Astrocyte (in vitro differentiated cells and primary cell): ENCODE data around the gene CCR5. TPM values are rescaled to one million over a fixed set of nuclear protein-coding genes. Genes with fewer than 3 reads are reported as not detected.

Source experiments
- DNase-seq: peaks from one replicate; pipeline ENCODE4 v3.0.0-alpha.2; 2010; ENCODE audit warnings: low read depth
- FAIRE-seq: peaks from 2 replicates; lab custom pipeline; 2011; peaks lifted over from hg19 to GRCh38; lab: Jason Lieb, UNC
- H2AFZ ChIP-seq: 2 replicates; pipeline ENCODE4 v1.6.0; 2012; ENCODE audit warnings: low read depth, low read length, inconsistent platforms
- H3K27ac ChIP-seq: 2 replicates; pipeline ENCODE4 v1.5.1; 2011; ENCODE audit warnings: low read depth, low read length, inconsistent platforms
- H3K27me3 ChIP-seq: 2 replicates; pipeline ENCODE4 v1.6.0; 2011; ENCODE audit warnings: low read length, inconsistent platforms; ENCODE audit not compliant: insufficient read depth
- H3K36me3 ChIP-seq: 2 replicates; pipeline ENCODE4 v1.5.1; 2011; ENCODE audit warnings: low read length, inconsistent platforms; ENCODE audit not compliant: insufficient read depth
- H3K4me1 ChIP-seq: 2 replicates; pipeline ENCODE4 v1.5.1; 2011; ENCODE audit warnings: low read length, inconsistent platforms; ENCODE audit not compliant: insufficient read depth
- H3K4me2 ChIP-seq: 2 replicates; pipeline ENCODE4 v1.6.0; 2012; ENCODE audit warnings: low read length, inconsistent platforms
- H3K4me3 ChIP-seq: 2 replicates; pipeline ENCODE4 v1.5.1; 2011; ENCODE audit warnings: low read depth, mild to moderate bottlenecking, low read length, inconsistent platforms; ENCODE audit not compliant: insufficient read depth
- H3K79me2 ChIP-seq: 2 replicates; pipeline ENCODE4 v1.6.0; 2012; ENCODE audit warnings: mild to moderate bottlenecking, low read length, inconsistent platforms; ENCODE audit not compliant: insufficient read depth
- H3K9ac ChIP-seq: 2 replicates; pipeline ENCODE4 v1.6.0; 2012; ENCODE audit warnings: mild to moderate bottlenecking, low read length, inconsistent platforms
- H3K9me3 ChIP-seq: 2 replicates; pipeline ENCODE4 v1.5.1; 2012; ENCODE audit warnings: low read depth, mild to moderate bottlenecking, low read length, inconsistent platforms; ENCODE audit not compliant: insufficient read depth
- H4K20me1 ChIP-seq: 2 replicates; pipeline ENCODE4 v1.6.0; 2012; ENCODE audit warnings: low read length, inconsistent platforms; ENCODE audit not compliant: insufficient read depth
- H3K27ac Mint-ChIP-seq: one replicate; pipeline ENCODE4 v1.8.0; 2021; ENCODE audit warnings: mild to moderate bottlenecking, mixed read lengths; ENCODE audit not compliant: unreplicated experiment
- H3K27me3 Mint-ChIP-seq: one replicate; pipeline ENCODE4 v1.8.0; 2021; ENCODE audit warnings: low read depth, mixed read lengths; ENCODE audit not compliant: unreplicated experiment
- H3K36me3 Mint-ChIP-seq: one replicate; pipeline ENCODE4 v1.8.0; 2021; ENCODE audit warnings: low read depth, mixed read lengths; ENCODE audit not compliant: unreplicated experiment
- H3K4me1 Mint-ChIP-seq: one replicate; pipeline ENCODE4 v1.8.0; 2021; ENCODE audit warnings: low read depth, mixed read lengths; ENCODE audit not compliant: unreplicated experiment
- H3K4me3 Mint-ChIP-seq: one replicate; pipeline ENCODE4 v1.8.0; 2021; ENCODE audit warnings: mild to moderate bottlenecking, moderate library complexity, mixed read lengths; ENCODE audit not compliant: unreplicated experiment
- H3K9me3 Mint-ChIP-seq: one replicate; pipeline ENCODE4 v1.8.0; 2021; ENCODE audit warnings: mild to moderate bottlenecking, mixed read lengths; ENCODE audit not compliant: unreplicated experiment
- CTCF ChIP-seq: IDR thresholded peaks from 2 replicates; pipeline ENCODE4 v1.5.1; 2011; ENCODE audit warnings: low read depth, mild to moderate bottlenecking, inconsistent platforms, low read length, moderate library complexity; ENCODE audit not compliant: insufficient read depth
- EZH2 ChIP-seq: IDR thresholded peaks from 2 replicates; pipeline ENCODE4 v1.6.1; 2012; ENCODE audit warnings: mild to moderate bottlenecking, low read length, inconsistent platforms; ENCODE audit not compliant: insufficient read depth
- total RNA-seq: library from RNA; stranded (reverse); gene quantifications from 2 replicates; pipeline ENCODE4 v1.2.1, GENCODE V29; 2021

Gene CCR5
- total RNA-seq, 1 donor from 2014 or later = not detected

GRCh38 chr3:46408853-46409252, 38.1 kb downstream of the CCR5 start:
- peak overlapping the region; percentile 82 for H3K4me2 ChIP-seq
- no peaks in the 10 kb centered on the region for H3K27me3 ChIP-seq
- FAIRE-seq (no peak), DNase-seq (no peak)
- H4K20me1 ChIP-seq = no peaks in the 10 kb centered on the region
- no peaks in the 10 kb centered on the region for H3K36me3 ChIP-seq
- H3K27ac Mint-ChIP-seq = no peak overlapping the region
- peaks cover 2% of the 10 kb centered on the region for H3K27me3 Mint-ChIP-seq
- no peak overlapping the region for H3K27ac ChIP-seq
- no peaks in the 10 kb centered on the region for H3K79me2 ChIP-seq
- peaks cover 31% of the 10 kb centered on the region for H3K4me1 ChIP-seq
- no peaks in the 10 kb centered on the region for H3K36me3 Mint-ChIP-seq
- H3K9me3 ChIP-seq = no peaks in the 10 kb centered on the region
- peaks cover 3% of the 10 kb centered on the region for H3K9me3 Mint-ChIP-seq
- TF ChIP-seq CTCF (no peak), EZH2 (no peak)
- H3K4me3 Mint-ChIP-seq = no peak overlapping the region
- H3K9ac ChIP-seq = no peak overlapping the region
- H3K4me1 Mint-ChIP-seq = peaks cover 33% of the 10 kb centered on the region
- no peak overlapping the region for H3K4me3 ChIP-seq
- no peak overlapping the region for H2AFZ ChIP-seq

DNA sequence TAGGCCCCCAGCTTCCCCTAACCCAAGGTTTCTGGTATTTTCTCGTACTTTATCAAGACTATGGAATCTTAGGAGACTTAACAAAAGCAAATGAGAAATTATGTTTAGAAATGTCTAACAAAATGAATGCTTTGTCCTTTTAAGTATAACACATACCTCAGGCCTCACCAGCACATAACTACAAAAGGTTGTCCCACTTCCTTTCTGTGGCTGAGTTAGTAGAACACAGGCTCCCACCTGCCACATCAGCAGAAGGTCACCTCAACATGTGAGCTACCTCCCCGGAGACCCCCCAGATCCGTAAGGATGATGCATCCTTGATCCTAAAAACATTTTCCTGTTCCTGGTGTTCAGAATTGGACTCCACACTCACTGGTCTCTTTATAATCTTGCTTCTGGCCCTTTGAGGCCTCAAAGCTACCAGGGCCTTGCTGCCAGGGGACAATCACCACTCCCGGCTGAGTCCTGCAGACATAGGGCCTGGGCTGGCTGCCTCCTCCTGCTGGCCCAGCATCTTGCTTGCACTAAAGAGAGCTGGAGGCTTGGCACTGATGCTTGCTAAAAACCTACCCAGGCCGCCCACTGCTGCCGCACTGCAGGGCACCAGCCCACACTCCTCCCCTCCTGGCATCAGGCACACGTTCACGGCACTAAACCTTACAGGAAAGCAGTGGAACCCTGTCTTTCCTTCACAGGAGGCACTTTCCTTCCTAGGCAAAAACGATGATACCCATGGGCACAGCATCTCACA, 39.2 kb downstream of the CCR5 start:
- no peak for FAIRE-seq
- H3K27ac Mint-ChIP-seq = no peak overlapping the region

More for the DNA sequence above, 39.2 kb downstream of the CCR5 start:
- TF ChIP-seq CTCF = no peak
- TF ChIP-seq EZH2 = no peak
- DNase-seq = no peak
- no peaks in the 10 kb centered on the region for H4K20me1 ChIP-seq
- Mint-ChIP-seq H3K27me3 (peaks cover 2% of the 10 kb centered on the region), H3K4me3 (no peak overlapping the region), H3K36me3 (no peaks in the 10 kb centered on the region), H3K9me3 (no peaks in the 10 kb centered on the region), H3K4me1 (peaks cover 33% of the 10 kb centered on the region)
- no peaks in the 10 kb centered on the region for H3K79me2 ChIP-seq
- H3K9ac ChIP-seq = no peak overlapping the region
- H3K9me3 ChIP-seq = no peaks in the 10 kb centered on the region
- no peak overlapping the region for H2AFZ ChIP-seq
- no peak overlapping the region for H3K27ac ChIP-seq
- H3K4me1 ChIP-seq = peaks cover 31% of the 10 kb centered on the region
- H3K4me3 ChIP-seq = no peak overlapping the region
- no peak overlapping the region for H3K4me2 ChIP-seq
- no peaks in the 10 kb centered on the region for H3K27me3 ChIP-seq
- H3K36me3 ChIP-seq = no peaks in the 10 kb centered on the region
